ENCODE measurements around the gene CINP.
"Not testable (repeated sequence)": the region's sequence is repeated elsewhere in the genome, so short reads cannot be mapped to it uniquely, and the experiment has no call there.

Gene CINP

GRCh38 chr14:102352213-102352612 is 10.5 kb downstream of the CINP start:
- no peak for DNase-seq

- not testable (repeated sequence) for DNase-seq
These were observed 11.1 kb downstream of the CINP start for GRCh38 chr14:102351593-102351992.

- DNase-seq: no peak
These were observed 11.7 kb downstream of the CINP start for GRCh38 chr14:102351023-102351422.

GRCh38 chr14:102348376-102348775 is 14.3 kb downstream of the CINP start:
- DNase-seq: no peak

- DNase-seq: no peak
These were observed 16.0 kb downstream of the CINP start for GRCh38 chr14:102346645-102347044.

GRCh38 chr14:102345232-102345631 is 17.5 kb downstream of the CINP start:
- no peak for DNase-seq

GRCh38 chr14:102344485-102344884 is 18.2 kb downstream of the CINP start:
- DNase-seq: no peak

DNA sequence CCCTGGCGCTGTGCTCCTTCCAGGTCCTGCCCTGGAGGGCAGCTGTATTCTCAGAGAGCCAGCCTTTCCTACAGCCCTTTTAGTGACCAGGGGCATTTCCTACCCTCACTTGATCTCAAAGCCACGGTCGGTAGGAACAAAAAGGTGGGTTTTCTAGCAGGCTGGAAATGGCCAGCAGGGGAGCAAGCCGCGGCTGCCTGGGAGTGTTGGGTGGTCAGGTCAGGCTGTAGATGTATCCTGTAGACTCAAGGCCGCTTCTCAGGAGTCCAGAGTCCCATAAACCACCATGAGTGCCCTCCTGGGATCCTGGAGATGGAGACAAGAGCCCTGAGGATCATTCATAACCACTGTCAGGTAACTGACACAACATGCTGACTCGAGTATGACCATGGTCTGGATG is 18.6 kb downstream of the CINP start:
- DNase-seq: no peak

DNA sequence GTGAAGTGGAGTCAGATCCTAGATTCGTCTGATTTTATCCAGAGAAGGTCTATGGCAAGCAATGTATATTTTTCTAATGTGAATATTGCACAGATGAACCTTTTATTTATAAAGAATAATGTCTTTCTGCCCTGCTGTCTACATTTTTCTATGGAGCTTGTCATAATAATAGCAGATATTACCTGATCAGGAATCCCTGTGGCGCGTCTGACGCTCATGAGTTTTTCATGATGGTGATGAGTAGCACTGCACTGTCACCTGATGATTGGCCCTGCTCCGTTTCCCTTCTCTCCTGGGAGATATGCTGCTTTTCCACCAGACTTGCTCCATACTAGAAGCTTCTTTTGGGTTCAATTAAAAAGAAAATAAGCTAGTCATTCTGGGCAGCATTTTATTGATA is 20.5 kb downstream of the CINP start:
- no peak for DNase-seq

- DNase-seq: no peak
These were observed 21.1 kb downstream of the CINP start for GRCh38 chr14:102341566-102341965.

DNA sequence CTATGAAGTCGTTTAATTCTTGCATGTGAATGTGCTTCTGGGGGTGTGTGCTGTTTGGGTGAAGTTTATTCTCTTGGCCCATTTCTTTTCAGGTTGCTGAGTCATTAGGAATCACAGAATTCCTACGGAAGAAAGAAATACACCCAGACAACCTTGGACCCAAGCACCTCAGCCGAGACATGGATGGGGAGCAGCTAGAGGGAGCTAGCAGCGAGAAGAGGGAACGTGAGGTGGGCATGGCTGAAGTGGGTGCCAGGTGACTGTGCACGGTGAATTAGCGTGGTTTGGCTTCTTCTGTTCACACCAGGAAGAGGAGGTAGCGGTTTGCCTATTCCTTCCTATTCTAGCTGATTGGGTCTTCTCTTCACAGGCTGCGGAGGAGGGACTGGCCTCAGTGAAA is 24.0 kb downstream of the CINP start:
- no peak for DNase-seq

- DNase-seq: no peak
These were observed 27.5 kb downstream of the CINP start for GRCh38 chr14:102335163-102335562.

DNA sequence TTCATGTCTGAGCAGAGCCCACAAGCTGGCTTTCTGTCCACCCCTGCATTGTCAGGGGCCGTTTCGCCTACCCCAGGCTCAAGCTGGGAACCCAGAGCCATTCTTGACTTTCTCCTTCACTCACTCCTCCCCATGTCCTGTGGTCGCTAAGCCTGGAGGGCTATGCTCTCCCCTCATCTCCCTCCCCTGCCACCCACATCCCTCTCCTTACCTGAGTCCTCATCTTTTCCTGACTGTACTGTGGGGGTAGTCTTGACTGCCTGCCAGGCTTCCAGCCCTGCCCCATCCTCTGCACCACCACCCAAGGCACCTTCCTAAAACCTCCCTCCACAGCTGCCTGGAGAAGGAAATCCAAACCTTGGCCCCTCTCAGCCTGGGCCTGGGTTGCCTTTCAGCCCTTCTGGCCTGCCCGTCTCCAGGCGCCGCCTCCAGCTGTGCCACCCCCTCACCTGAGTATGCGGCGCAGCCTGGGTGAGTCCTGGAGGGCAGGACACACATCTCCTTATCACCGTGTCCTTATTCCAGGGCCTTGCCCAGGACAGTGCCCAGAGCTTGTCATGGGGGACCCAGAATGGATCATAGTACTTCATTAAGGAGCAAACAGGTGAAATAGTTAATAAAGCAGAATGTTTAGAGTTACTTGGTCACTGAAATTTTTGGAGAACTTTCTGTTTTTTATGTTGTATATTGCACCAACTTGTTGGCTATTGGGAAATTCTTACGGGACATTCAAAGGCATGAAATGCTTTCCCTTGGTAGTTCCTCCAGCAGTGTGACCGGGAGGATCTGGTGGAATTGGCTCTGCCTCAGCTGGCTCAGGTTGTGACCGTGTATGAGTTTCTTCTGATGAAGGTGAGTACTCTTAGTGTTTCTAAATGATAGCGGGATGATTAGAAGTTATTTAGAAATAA is 28.6 kb downstream of the CINP start:
- DNase-seq: no peak

GRCh38 chr14:102333390-102333789 is 29.3 kb downstream of the CINP start:
- DNase-seq: no peak

DNA sequence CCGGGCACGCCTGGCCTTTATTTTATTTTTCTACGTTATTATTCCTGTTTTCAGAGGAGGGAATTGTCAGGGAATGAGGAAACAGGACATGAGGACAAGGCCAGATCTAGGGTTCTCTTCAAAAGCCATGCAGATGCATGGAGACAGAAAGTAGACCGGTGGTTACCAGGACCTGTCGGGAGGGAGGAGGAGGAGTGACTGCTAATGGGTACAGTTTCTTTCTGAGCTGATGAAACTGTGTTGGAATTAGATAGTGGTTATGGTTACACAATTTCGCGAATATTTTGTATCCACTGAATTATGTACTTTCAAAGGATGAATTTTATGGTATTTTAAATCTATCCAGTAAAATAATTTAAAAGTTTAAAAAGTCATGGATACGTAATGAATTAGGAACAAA is 31.9 kb downstream of the CINP start:
- DNase-seq: no peak

DNA sequence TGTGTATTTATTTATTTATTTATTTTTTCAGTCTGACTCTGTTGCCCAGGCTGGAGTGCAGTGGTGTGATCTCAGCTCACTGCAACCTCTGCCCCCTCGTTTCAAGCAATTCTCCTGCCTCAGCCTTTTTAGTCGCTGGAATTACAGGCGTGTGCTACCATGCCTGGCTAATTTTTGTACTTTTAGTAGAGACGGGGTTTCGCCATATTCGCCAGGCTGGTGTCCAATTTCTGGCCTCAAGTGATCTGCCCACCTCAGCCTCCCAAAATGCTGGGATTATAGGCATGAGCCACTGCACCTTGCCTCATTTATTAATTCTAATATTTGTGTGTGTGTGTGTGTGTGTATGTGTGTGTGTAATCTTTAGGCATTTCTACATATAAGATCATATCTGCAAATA is 33.3 kb downstream of the CINP start:
- not testable (repeated sequence) for DNase-seq

DNA sequence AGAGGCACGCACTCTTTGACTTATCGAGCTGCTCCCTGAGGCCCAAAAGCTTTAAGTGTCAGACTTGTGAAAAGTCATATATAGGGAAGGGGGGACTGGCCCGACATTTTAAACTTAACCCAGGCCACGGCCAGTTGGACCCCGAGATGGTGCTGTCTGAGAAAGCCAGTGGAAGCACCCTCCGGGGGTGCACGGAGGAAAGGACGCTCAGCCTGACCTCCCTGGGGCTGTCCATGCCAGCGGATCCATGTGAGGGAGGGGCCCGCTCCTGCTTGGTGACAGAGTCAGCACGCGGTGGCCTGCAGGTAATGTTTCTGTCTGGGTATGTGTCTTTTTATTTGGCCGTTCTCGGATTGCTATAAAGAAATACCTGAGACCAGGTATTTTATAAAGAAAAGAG is 36.1 kb downstream of the CINP start:
- no peak for DNase-seq

GRCh38 chr14:102325791-102326345 is 36.8 kb downstream of the CINP start:
- no peak for DNase-seq

DNA sequence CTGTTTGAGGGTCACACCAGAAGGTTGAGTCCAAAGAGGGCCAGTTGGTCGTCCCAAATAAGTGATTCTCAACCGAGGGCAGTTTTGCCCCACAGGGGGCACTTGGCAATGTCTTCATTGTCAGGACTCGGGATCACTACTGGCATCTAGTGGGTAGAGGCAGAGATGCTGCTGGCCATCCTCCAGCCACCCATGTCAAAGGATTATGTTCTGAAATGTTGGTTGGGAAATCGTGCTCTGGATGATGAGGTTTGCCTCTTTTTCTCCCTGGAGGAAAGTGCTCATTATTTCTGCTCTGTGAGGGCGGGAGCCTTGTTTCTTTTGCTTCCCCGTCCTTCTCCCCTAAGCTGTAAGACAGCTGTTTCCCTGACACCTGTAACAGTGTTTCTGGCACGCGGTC is 39.6 kb downstream of the CINP start:
- no peak for DNase-seq

GRCh38 chr14:102321456-102322422 is 41.0 kb downstream of the CINP start:
- DNase-seq: no peak

DNA sequence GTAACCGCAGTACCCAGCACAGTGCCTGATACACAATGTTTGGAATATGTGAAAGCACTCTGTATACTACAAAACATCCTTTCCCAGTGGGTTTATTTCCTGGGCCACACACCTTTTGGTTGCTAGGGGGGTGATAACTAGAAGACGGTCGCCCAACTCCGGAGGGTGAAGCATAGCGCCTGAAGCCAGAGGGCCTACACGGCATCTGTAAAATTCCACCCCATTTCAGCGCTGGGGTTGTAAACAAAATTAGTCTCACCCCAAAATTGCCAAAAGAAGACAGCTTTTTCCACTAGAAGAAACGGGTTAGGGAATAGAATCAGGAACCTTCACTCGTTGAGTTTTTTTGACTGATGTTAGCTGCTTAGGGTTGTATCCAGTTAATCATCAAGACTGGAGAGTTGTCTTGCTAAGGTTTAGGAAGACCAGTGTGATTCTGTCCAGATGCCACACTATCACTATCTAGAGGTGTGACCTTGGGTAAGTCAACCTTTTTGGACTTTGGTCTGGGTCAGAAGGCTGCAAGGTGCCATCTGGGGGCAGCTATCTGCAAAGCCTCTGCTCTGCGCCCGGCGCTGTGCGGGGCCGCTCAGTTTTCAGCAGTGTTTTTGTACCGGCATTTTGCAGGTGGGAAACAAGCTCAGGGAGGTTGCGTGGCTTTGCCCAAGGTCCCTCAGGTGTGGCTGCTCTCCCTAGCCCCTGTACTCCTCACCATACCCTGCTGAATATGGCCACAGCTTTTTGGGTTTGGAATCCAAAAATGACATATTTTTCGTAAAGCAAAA is 41.8 kb downstream of the CINP start:
- DNase-seq: no peak

GRCh38 chr14:102320033-102320660 is 42.5 kb downstream of the CINP start:
- DNase-seq: no peak
